ENCODE data around the gene CNTN2. TPM values are rescaled to one million over a fixed set of nuclear protein-coding genes. Genes with fewer than 3 reads are reported as not detected.
A peak's percentile ranks its signal among the peaks of the same experiment; 100 is the strongest.

CNTN2 gene
- total RNA-seq, 1 donor from 2014 or later, result 0.10 TPM

GRCh38 chr1:205044741-205045140, 1.7 kb downstream of the CNTN2 start:
- H3K27ac Mint-ChIP-seq (ENCODE audit: unreplicated experiment), result no peak overlapping the region
- DNase-seq (ENCODE audit: low spot score), result no peak
- peaks cover 10% of the 10 kb centered on the region for H3K27me3 Mint-ChIP-seq (ENCODE audit: unreplicated experiment)
- no peak for TF ChIP-seq CTCF (IDR thresholded peaks at IDR 0.05; ENCODE audit: unreplicated experiment)
- peaks cover 5% of the 10 kb centered on the region for H3K9me3 Mint-ChIP-seq (ENCODE audit: unreplicated experiment)
- peaks cover 5% of the 10 kb centered on the region for H3K36me3 Mint-ChIP-seq (ENCODE audit: low read depth, unreplicated experiment)
- H3K4me3 Mint-ChIP-seq (ENCODE audit: unreplicated experiment), result no peak overlapping the region
- peaks cover 13% of the 10 kb centered on the region for H3K4me1 Mint-ChIP-seq (ENCODE audit: unreplicated experiment)

DNA sequence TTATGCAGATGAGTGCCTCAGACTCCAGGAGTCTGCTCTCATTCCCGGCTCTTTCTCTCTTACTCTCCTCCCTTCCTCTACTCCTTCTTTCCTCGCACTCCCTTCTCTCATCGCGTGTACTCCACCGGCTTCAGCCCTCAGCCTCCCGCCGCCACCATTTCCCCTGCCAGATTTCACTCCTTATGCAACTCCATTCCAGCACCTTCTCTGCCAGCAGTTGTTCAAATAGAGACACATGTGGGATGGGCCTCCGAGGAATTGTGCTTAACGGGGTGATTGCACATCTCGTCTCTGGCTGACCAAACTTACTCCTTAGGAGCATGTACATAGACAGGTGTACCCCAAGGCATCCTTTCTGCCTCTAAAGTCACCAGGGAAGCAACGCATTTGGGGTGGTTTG, 2.1 kb downstream of the CNTN2 start:
- DNase-seq (ENCODE audit: low spot score), result no peak
- H3K9me3 Mint-ChIP-seq (ENCODE audit: unreplicated experiment), result peaks cover 5% of the 10 kb centered on the region
- H3K36me3 Mint-ChIP-seq (ENCODE audit: low read depth, unreplicated experiment), result peaks cover 5% of the 10 kb centered on the region
- peaks cover 13% of the 10 kb centered on the region for H3K27me3 Mint-ChIP-seq (ENCODE audit: unreplicated experiment)
- peak overlapping the region; percentile 57 for H3K27ac Mint-ChIP-seq (ENCODE audit: unreplicated experiment)
- H3K4me3 Mint-ChIP-seq (ENCODE audit: unreplicated experiment), result peak overlapping the region; percentile 35
- peaks cover 13% of the 10 kb centered on the region for H3K4me1 Mint-ChIP-seq (ENCODE audit: unreplicated experiment)
- no peak for TF ChIP-seq CTCF (IDR thresholded peaks at IDR 0.05; ENCODE audit: unreplicated experiment)

GRCh38 chr1:205046870-205047269, 3.9 kb downstream of the CNTN2 start:
- Mint-ChIP-seq H3K9me3 (ENCODE audit: unreplicated experiment) (peaks cover 5% of the 10 kb centered on the region), H3K27me3 (ENCODE audit: unreplicated experiment) (peaks cover 16% of the 10 kb centered on the region), H3K27ac (ENCODE audit: unreplicated experiment) (no peak overlapping the region), H3K4me3 (ENCODE audit: unreplicated experiment) (no peak overlapping the region), H3K36me3 (ENCODE audit: low read depth, unreplicated experiment) (peaks cover 5% of the 10 kb centered on the region), H3K4me1 (ENCODE audit: unreplicated experiment) (peaks cover 3% of the 10 kb centered on the region)
- no peak for DNase-seq (ENCODE audit: low spot score)
- no peak for TF ChIP-seq CTCF (IDR thresholded peaks at IDR 0.05; ENCODE audit: unreplicated experiment)

DNA sequence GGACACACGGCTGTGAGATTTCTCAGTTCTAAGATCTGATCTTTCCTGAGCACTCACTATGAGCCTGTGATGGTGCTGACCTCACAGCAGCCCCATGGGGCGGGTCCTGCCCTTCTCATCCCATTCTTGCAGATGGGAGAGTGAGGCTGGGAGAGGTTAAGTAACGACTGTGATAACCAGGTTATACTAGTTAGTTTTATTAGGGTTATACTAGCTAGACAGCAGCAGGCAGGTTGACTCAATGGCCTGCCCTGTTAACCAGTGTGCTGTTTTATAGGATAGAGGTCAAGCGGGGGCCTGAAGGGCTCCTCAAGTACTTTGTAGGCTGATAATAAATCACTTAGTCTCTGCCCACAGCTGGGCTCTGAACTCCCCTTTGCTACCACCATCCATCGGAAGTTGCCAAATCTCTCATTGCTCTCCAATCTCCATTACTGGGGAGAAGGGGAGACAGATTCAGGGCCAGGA, 4.8 kb downstream of the CNTN2 start:
- Mint-ChIP-seq H3K36me3 (ENCODE audit: low read depth, unreplicated experiment) (peaks cover 5% of the 10 kb centered on the region), H3K4me1 (ENCODE audit: unreplicated experiment) (no peaks in the 10 kb centered on the region), H3K27ac (ENCODE audit: unreplicated experiment) (no peak overlapping the region), H3K9me3 (ENCODE audit: unreplicated experiment) (peaks cover 5% of the 10 kb centered on the region), H3K27me3 (ENCODE audit: unreplicated experiment) (peaks cover 16% of the 10 kb centered on the region), H3K4me3 (ENCODE audit: unreplicated experiment) (no peak overlapping the region)
- no peak for DNase-seq (ENCODE audit: low spot score)
- no peak for TF ChIP-seq CTCF (IDR thresholded peaks at IDR 0.05; ENCODE audit: unreplicated experiment)

DNA sequence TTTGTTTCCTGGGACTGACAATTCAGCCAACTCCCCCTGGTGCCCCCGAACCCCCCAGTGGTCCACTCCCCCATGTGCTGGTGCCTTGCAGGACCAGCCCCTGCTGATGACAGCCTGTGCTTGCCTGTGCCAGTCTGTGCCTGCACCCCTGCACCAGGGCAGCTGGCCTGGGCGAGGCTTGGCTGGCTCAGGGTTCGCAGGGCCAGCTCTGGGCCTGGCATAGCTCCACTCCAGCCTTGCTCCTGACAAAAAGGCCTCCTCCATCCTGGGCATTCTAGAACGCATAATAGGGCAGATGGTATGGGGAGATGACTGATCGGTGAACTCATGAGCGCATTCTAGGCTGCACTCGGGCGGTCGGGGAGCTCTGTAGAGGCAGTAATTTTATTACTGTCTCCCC, 5.4 kb downstream of the CNTN2 start:
- H3K9me3 Mint-ChIP-seq (ENCODE audit: unreplicated experiment), result peaks cover 5% of the 10 kb centered on the region
- no peak overlapping the region for H3K27ac Mint-ChIP-seq (ENCODE audit: unreplicated experiment)
- no peak for DNase-seq (ENCODE audit: low spot score)
- no peaks in the 10 kb centered on the region for H3K4me1 Mint-ChIP-seq (ENCODE audit: unreplicated experiment)
- no peak for TF ChIP-seq CTCF (IDR thresholded peaks at IDR 0.05; ENCODE audit: unreplicated experiment)
- H3K4me3 Mint-ChIP-seq (ENCODE audit: unreplicated experiment), result no peak overlapping the region
- H3K27me3 Mint-ChIP-seq (ENCODE audit: unreplicated experiment), result peaks cover 16% of the 10 kb centered on the region
- H3K36me3 Mint-ChIP-seq (ENCODE audit: low read depth, unreplicated experiment), result peaks cover 5% of the 10 kb centered on the region

Measured in endothelial cell (in vitro differentiated cells).